Measurements from ENCODE around the gene COMMD1. TPM values are rescaled to one million over a fixed set of nuclear protein-coding genes. Genes with fewer than 3 reads are reported as not detected.

The COMMD1 gene
- total RNA-seq, 1 donor from 2014 or later, result 57.9 TPM

GRCh38 chr2:61959381-61960293 is 54.2 kb downstream of the COMMD1 start:
- no peak overlapping the region for H3K4me3 ChIP-seq (ENCODE audit: low read length in 3 of 3)
- H3K4me1 ChIP-seq (ENCODE audit: control insufficient read depth in 3 of 3, insufficient read depth in 3 of 3, low read length in 3 of 3), result peaks cover 3 to 5% (median 4%) of the 10 kb centered on the region in 3 donors
- no peak overlapping the region for H3K27ac ChIP-seq (ENCODE audit: low read depth, low read length)
- H3K27me3 ChIP-seq (ENCODE audit: control insufficient read depth in 3 of 3, insufficient read depth in 3 of 3, low read length in 3 of 3), result no peaks in the 10 kb centered on the region
- no peak overlapping the region for H3K9ac ChIP-seq (ENCODE audit: low read depth in 1 of 3, low read length in 3 of 3)
- no peaks in the 10 kb centered on the region for H3K9me3 ChIP-seq (ENCODE audit: control insufficient read depth in 3 of 3, low read length in 3 of 3)
- H3K36me3 ChIP-seq (ENCODE audit: control insufficient read depth in 3 of 3, insufficient read depth in 3 of 3, low read length in 3 of 3), result peaks cover 0 to 2% (median 0%) of the 10 kb centered on the region in 3 donors

GRCh38 chr2:61961231-61961901 is 55.9 kb downstream of the COMMD1 start:
- Histone ChIP-seq H3K4me3 (ENCODE audit: low read length in 3 of 3) (no peak overlapping the region), H3K9ac (ENCODE audit: low read depth in 1 of 3, low read length in 3 of 3) (no peak overlapping the region), H3K27ac (ENCODE audit: low read depth, low read length) (no peak overlapping the region), H3K27me3 (ENCODE audit: control insufficient read depth in 3 of 3, insufficient read depth in 3 of 3, low read length in 3 of 3) (no peaks in the 10 kb centered on the region), H3K36me3 (ENCODE audit: control insufficient read depth in 3 of 3, insufficient read depth in 3 of 3, low read length in 3 of 3) (peaks cover 0 to 2% (median 0%) of the 10 kb centered on the region in 3 donors), H3K9me3 (ENCODE audit: control insufficient read depth in 3 of 3, low read length in 3 of 3) (no peaks in the 10 kb centered on the region), H3K4me1 (ENCODE audit: control insufficient read depth in 3 of 3, insufficient read depth in 3 of 3, low read length in 3 of 3) (peaks cover 4 to 5% (median 5%) of the 10 kb centered on the region in 3 donors)

GRCh38 chr2:61962095-61962984 is 56.9 kb downstream of the COMMD1 start:
- Histone ChIP-seq H3K9ac (ENCODE audit: low read depth in 1 of 3, low read length in 3 of 3) (no peak overlapping the region), H3K4me3 (ENCODE audit: low read length in 3 of 3) (no peak overlapping the region), H3K27ac (ENCODE audit: low read depth, low read length) (no peak overlapping the region), H3K9me3 (ENCODE audit: control insufficient read depth in 3 of 3, low read length in 3 of 3) (no peaks in the 10 kb centered on the region), H3K36me3 (ENCODE audit: control insufficient read depth in 3 of 3, insufficient read depth in 3 of 3, low read length in 3 of 3) (peaks cover 0 to 2% (median 0%) of the 10 kb centered on the region in 3 donors), H3K4me1 (ENCODE audit: control insufficient read depth in 3 of 3, insufficient read depth in 3 of 3, low read length in 3 of 3) (peaks cover 5 to 8% (median 8%) of the 10 kb centered on the region in 3 donors), H3K27me3 (ENCODE audit: control insufficient read depth in 3 of 3, insufficient read depth in 3 of 3, low read length in 3 of 3) (no peaks in the 10 kb centered on the region)

- H3K4me3 ChIP-seq (ENCODE audit: low read length in 3 of 3), result no peak overlapping the region
- H3K27ac ChIP-seq (ENCODE audit: low read depth, low read length), result no peak overlapping the region
- no peak overlapping the region for H3K9ac ChIP-seq (ENCODE audit: low read depth in 1 of 3, low read length in 3 of 3)
- H3K9me3 ChIP-seq (ENCODE audit: control insufficient read depth in 3 of 3, low read length in 3 of 3), result no peaks in the 10 kb centered on the region
- no peaks in the 10 kb centered on the region for H3K36me3 ChIP-seq (ENCODE audit: control insufficient read depth in 3 of 3, insufficient read depth in 3 of 3, low read length in 3 of 3)
- no peaks in the 10 kb centered on the region for H3K27me3 ChIP-seq (ENCODE audit: control insufficient read depth in 3 of 3, insufficient read depth in 3 of 3, low read length in 3 of 3)
- peaks cover 5 to 10% (median 10%) of the 10 kb centered on the region in 3 donors for H3K4me1 ChIP-seq (ENCODE audit: control insufficient read depth in 3 of 3, insufficient read depth in 3 of 3, low read length in 3 of 3)
Measured at GRCh38 chr2:61966087-61966727, 60.7 kb downstream of the COMMD1 start.

- Histone ChIP-seq H3K9me3 (ENCODE audit: control insufficient read depth in 3 of 3, low read length in 3 of 3) (no peaks in the 10 kb centered on the region), H3K27me3 (ENCODE audit: control insufficient read depth in 3 of 3, insufficient read depth in 3 of 3, low read length in 3 of 3) (no peaks in the 10 kb centered on the region), H3K4me3 (ENCODE audit: low read length in 3 of 3) (no peak overlapping the region), H3K36me3 (ENCODE audit: control insufficient read depth in 3 of 3, insufficient read depth in 3 of 3, low read length in 3 of 3) (no peaks in the 10 kb centered on the region), H3K27ac (ENCODE audit: low read depth, low read length) (no peak overlapping the region), H3K4me1 (ENCODE audit: control insufficient read depth in 3 of 3, insufficient read depth in 3 of 3, low read length in 3 of 3) (peaks cover 5 to 10% (median 9%) of the 10 kb centered on the region in 3 donors), H3K9ac (ENCODE audit: low read depth in 1 of 3, low read length in 3 of 3) (no peak overlapping the region)
Measured at GRCh38 chr2:61967262-61967661, 61.8 kb downstream of the COMMD1 start.

GRCh38 chr2:61969376-61969775 is 63.9 kb downstream of the COMMD1 start:
- no peaks in the 10 kb centered on the region for H3K36me3 ChIP-seq (ENCODE audit: control insufficient read depth in 3 of 3, insufficient read depth in 3 of 3, low read length in 3 of 3)
- no peaks in the 10 kb centered on the region for H3K9me3 ChIP-seq (ENCODE audit: control insufficient read depth in 3 of 3, low read length in 3 of 3)
- no peak overlapping the region for H3K27ac ChIP-seq (ENCODE audit: low read depth, low read length)
- H3K27me3 ChIP-seq (ENCODE audit: control insufficient read depth in 3 of 3, insufficient read depth in 3 of 3, low read length in 3 of 3), result no peaks in the 10 kb centered on the region
- no peak overlapping the region for H3K9ac ChIP-seq (ENCODE audit: low read depth in 1 of 3, low read length in 3 of 3)
- no peak overlapping the region for H3K4me3 ChIP-seq (ENCODE audit: low read length in 3 of 3)
- H3K4me1 ChIP-seq (ENCODE audit: control insufficient read depth in 3 of 3, insufficient read depth in 3 of 3, low read length in 3 of 3), result peaks cover 2 to 6% (median 5%) of the 10 kb centered on the region in 3 donors

- Histone ChIP-seq H3K9ac (ENCODE audit: low read depth in 1 of 3, low read length in 3 of 3) (no peak overlapping the region), H3K4me3 (ENCODE audit: low read length in 3 of 3) (no peak overlapping the region), H3K36me3 (ENCODE audit: control insufficient read depth in 3 of 3, insufficient read depth in 3 of 3, low read length in 3 of 3) (no peaks in the 10 kb centered on the region), H3K9me3 (ENCODE audit: control insufficient read depth in 3 of 3, low read length in 3 of 3) (no peaks in the 10 kb centered on the region), H3K27ac (ENCODE audit: low read depth, low read length) (no peak overlapping the region), H3K4me1 (ENCODE audit: control insufficient read depth in 3 of 3, insufficient read depth in 3 of 3, low read length in 3 of 3) (peaks cover 1 to 6% (median 5%) of the 10 kb centered on the region in 3 donors), H3K27me3 (ENCODE audit: control insufficient read depth in 3 of 3, insufficient read depth in 3 of 3, low read length in 3 of 3) (no peaks in the 10 kb centered on the region)
Measured at GRCh38 chr2:61970807-61971556, 65.5 kb downstream of the COMMD1 start.

GRCh38 chr2:61978522-61978921 is 73.0 kb downstream of the COMMD1 start:
- Histone ChIP-seq H3K9me3 (ENCODE audit: control insufficient read depth in 3 of 3, low read length in 3 of 3) (peaks cover 0 to 2% (median 0%) of the 10 kb centered on the region in 3 donors), H3K9ac (ENCODE audit: low read depth in 1 of 3, low read length in 3 of 3) (peak overlapping the region in 1 of 3 donors; percentile 0), H3K36me3 (ENCODE audit: control insufficient read depth in 3 of 3, insufficient read depth in 3 of 3, low read length in 3 of 3) (no peaks in the 10 kb centered on the region), H3K27ac (ENCODE audit: low read depth, low read length) (no peak overlapping the region), H3K27me3 (ENCODE audit: control insufficient read depth in 3 of 3, insufficient read depth in 3 of 3, low read length in 3 of 3) (no peaks in the 10 kb centered on the region), H3K4me3 (ENCODE audit: low read length in 3 of 3) (no peak overlapping the region), H3K4me1 (ENCODE audit: control insufficient read depth in 3 of 3, insufficient read depth in 3 of 3, low read length in 3 of 3) (peaks cover 0 to 3% (median 0%) of the 10 kb centered on the region in 3 donors)

- no peaks in the 10 kb centered on the region for H3K36me3 ChIP-seq (ENCODE audit: control insufficient read depth in 3 of 3, insufficient read depth in 3 of 3, low read length in 3 of 3)
- peaks cover 0 to 2% (median 0%) of the 10 kb centered on the region in 3 donors for H3K9me3 ChIP-seq (ENCODE audit: control insufficient read depth in 3 of 3, low read length in 3 of 3)
- no peak overlapping the region for H3K9ac ChIP-seq (ENCODE audit: low read depth in 1 of 3, low read length in 3 of 3)
- no peaks in the 10 kb centered on the region for H3K27me3 ChIP-seq (ENCODE audit: control insufficient read depth in 3 of 3, insufficient read depth in 3 of 3, low read length in 3 of 3)
- peaks cover 0 to 3% (median 0%) of the 10 kb centered on the region in 3 donors for H3K4me1 ChIP-seq (ENCODE audit: control insufficient read depth in 3 of 3, insufficient read depth in 3 of 3, low read length in 3 of 3)
- no peak overlapping the region for H3K4me3 ChIP-seq (ENCODE audit: low read length in 3 of 3)
- H3K27ac ChIP-seq (ENCODE audit: low read depth, low read length), result no peak overlapping the region
Measured at GRCh38 chr2:61980758-61981157, 75.3 kb downstream of the COMMD1 start.

Measured in skeletal muscle tissue (tissue), 4 donors.